WERI-Rb-1 (cell line): ENCODE data around the gene JAZF1.

Experiments used
- DNase-seq: peaks from one replicate; pipeline ENCODE4 v3.0.0-alpha.2; 2020
- H3K27ac ChIP-seq: fragments of 250-450 bp; sonication (Bioruptor Pico); 2 replicates; pipeline ENCODE4 v1.5.1; 2020; ENCODE audit warnings: mild to moderate bottlenecking, moderate library complexity
- H3K27me3 ChIP-seq: fragments of 250-450 bp; sonication (Bioruptor Pico); 2 replicates; pipeline ENCODE4 v1.5.1; 2021; ENCODE audit warnings: mild to moderate bottlenecking, low read depth, moderate library complexity; ENCODE audit not compliant: insufficient read depth, severe bottlenecking
- H3K36me3 ChIP-seq: fragments of 250-450 bp; sonication (Bioruptor Pico); 2 replicates; pipeline ENCODE4 v1.5.1; 2020; ENCODE audit warnings: mild to moderate bottlenecking, moderate library complexity
- H3K4me3 ChIP-seq: 2 replicates; pipeline ENCODE4 v1.5.1; 2011; ENCODE audit warnings: low read depth, mild to moderate bottlenecking, control low read depth, low read length
- H3K9me3 ChIP-seq: fragments of 250-450 bp; sonication (Bioruptor Pico); 2 replicates; pipeline ENCODE4 v1.5.1; 2021; ENCODE audit warnings: mild to moderate bottlenecking, moderate library complexity; ENCODE audit not compliant: severe bottlenecking
- CTCF ChIP-seq: IDR thresholded peaks from 2 replicates; pipeline ENCODE4 v1.5.1; 2011; ENCODE audit warnings: low read depth, mild to moderate bottlenecking, control low read depth, inconsistent platforms, low read length

Gene JAZF1

DNA sequence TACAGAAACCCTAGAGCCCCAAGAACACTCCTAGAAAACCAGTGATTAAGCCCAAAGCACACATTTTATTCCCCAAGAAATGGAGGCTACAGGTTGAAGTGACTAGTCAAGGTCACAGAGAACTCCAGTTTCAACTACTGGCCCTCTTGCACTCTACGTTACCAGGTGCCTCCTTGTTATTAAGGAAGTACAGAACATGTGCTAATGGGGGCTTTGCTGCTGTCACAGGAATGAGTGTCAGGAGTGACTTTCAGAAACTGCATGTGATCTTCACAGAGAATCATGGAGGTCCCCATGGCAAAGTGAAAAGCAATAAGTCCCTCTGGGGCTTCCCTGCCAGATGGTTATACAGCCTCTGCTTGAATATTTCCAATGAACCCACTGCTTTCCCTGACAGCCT is 19.3 kb downstream of the JAZF1 start:
- Histone ChIP-seq H3K4me3 (no peak overlapping the region), H3K27ac (no peak overlapping the region), H3K36me3 (no peaks in the 10 kb centered on the region), H3K27me3 (peaks cover 16% of the 10 kb centered on the region), H3K9me3 (no peaks in the 10 kb centered on the region)
- DNase-seq: no peak
- no peak for TF ChIP-seq CTCF

DNA sequence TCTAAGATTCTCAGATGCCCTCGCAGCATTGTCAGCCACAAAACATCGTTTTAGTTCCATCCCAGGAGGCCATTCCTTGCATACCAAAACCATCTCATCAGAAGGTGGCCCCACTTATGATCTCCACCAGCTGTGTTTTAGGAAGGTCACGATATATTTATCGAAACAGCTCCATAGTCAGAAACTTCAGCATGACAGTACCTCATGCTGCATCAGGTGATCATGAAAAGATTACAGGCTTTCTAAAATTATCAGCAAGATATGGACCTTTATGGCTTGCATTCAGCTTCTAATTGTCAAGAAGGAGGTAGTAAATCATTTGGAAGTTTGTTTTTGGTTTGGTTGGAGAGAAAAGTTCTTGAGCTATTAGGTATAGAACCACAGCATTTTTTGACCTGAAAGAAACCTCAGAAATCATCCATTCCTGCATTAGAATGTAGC is 20.0 kb downstream of the JAZF1 start:
- no peak for DNase-seq
- Histone ChIP-seq H3K4me3 (no peak overlapping the region), H3K27me3 (peaks cover 19% of the 10 kb centered on the region), H3K9me3 (no peaks in the 10 kb centered on the region), H3K27ac (no peak overlapping the region), H3K36me3 (no peaks in the 10 kb centered on the region)
- TF ChIP-seq CTCF: no peak

DNA sequence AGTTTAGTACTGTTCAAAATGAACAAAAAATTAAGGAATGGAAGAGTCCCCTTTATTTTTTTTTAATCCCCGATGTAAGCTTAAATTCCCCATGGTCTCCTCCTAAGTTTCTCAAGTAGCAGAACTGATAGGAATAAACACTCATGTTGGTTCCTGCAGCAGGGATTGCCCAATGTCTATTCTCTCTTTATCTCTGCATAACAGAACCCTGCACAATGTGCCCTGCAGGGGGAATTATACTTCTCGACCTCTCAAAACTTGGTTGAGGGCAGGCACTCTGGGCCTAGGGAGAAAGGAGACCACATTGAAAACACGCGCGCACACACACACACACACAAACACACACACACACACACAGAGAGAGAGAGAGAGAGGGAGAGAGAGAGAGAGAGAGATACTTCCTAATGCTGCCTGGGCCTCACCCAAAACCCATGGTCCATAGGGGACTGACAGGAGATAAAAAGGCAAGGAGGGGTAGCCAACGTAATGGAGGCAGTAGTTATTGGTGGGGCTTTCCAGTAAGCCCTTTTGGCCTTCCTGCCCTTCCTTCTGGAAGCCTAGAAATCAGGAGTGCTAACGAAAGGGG is 22.7 kb downstream of the JAZF1 start:
- no peaks in the 10 kb centered on the region for H3K9me3 ChIP-seq
- DNase-seq: no peak
- H3K27me3 ChIP-seq: peaks cover 15% of the 10 kb centered on the region
- TF ChIP-seq CTCF: no peak
- H3K27ac ChIP-seq: no peak overlapping the region
- no peak overlapping the region for H3K4me3 ChIP-seq
- no peaks in the 10 kb centered on the region for H3K36me3 ChIP-seq

GRCh38 chr7:28157076-28157745 is 23.4 kb downstream of the JAZF1 start:
- H3K4me3 ChIP-seq: no peak overlapping the region
- no peak for DNase-seq
- no peaks in the 10 kb centered on the region for H3K9me3 ChIP-seq
- H3K27me3 ChIP-seq: peaks cover 15% of the 10 kb centered on the region
- no peaks in the 10 kb centered on the region for H3K36me3 ChIP-seq
- TF ChIP-seq CTCF: no peak
- no peak overlapping the region for H3K27ac ChIP-seq

GRCh38 chr7:28156401-28156800 is 24.2 kb downstream of the JAZF1 start:
- H3K4me3 ChIP-seq: no peak overlapping the region
- no peaks in the 10 kb centered on the region for H3K36me3 ChIP-seq
- no peak overlapping the region for H3K27ac ChIP-seq
- no peak for DNase-seq
- no peaks in the 10 kb centered on the region for H3K9me3 ChIP-seq
- TF ChIP-seq CTCF: no peak
- H3K27me3 ChIP-seq: peaks cover 19% of the 10 kb centered on the region

GRCh38 chr7:28155964-28156363 is 24.6 kb downstream of the JAZF1 start:
- no peak overlapping the region for H3K4me3 ChIP-seq
- no peak overlapping the region for H3K27ac ChIP-seq
- no peaks in the 10 kb centered on the region for H3K9me3 ChIP-seq
- no peaks in the 10 kb centered on the region for H3K36me3 ChIP-seq
- no peak for DNase-seq
- no peak for TF ChIP-seq CTCF
- H3K27me3 ChIP-seq: peaks cover 19% of the 10 kb centered on the region
